HFFc6 (cell line): Measurements from ENCODE around the gene SLC7A14. TPM values are rescaled to one million over a fixed set of nuclear protein-coding genes. Genes with fewer than 3 reads are reported as not detected.

Experiments used
- DNase-seq: peaks from one replicate; pipeline ENCODE4 v3.0.0-alpha.2; 2018
- H3K27ac Mint-ChIP-seq: 2 replicates; pipeline ENCODE4 v1.8.0; 2020; ENCODE audit warnings: mild to moderate bottlenecking, mixed read lengths
- H3K27me3 Mint-ChIP-seq: 2 replicates; pipeline ENCODE4 v1.8.0; 2021; ENCODE audit warnings: mild to moderate bottlenecking, moderate library complexity, mixed read lengths; ENCODE audit not compliant: insufficient read depth
- H3K36me3 Mint-ChIP-seq: 2 replicates; pipeline ENCODE4 v1.8.0; 2021; ENCODE audit warnings: low read depth, mixed read lengths
- H3K4me1 Mint-ChIP-seq: 2 replicates; pipeline ENCODE4 v1.8.0; 2020; ENCODE audit warnings: low read depth, mixed read lengths
- H3K4me3 Mint-ChIP-seq: 2 replicates; pipeline ENCODE4 v1.8.0; 2020; ENCODE audit warnings: mild to moderate bottlenecking, moderate library complexity, mixed read lengths
- H3K9me3 Mint-ChIP-seq: 2 replicates; pipeline ENCODE4 v1.8.0; 2020; ENCODE audit warnings: mild to moderate bottlenecking, mixed read lengths
- total RNA-seq, 6 experiments: library from RNA; stranded (reverse); fragmentation: NEBNext Ultra II Directional; extraction: Animal tissue kit (Norgen Biotek cat#: 25700); gene quantifications; 2 replicates in 1 of 6; 3 replicates in 5 of 6; pipeline ENCODE4 v1.2.3, GENCODE V29; 2021
- TF ChIP-seq, protein P1 (sequence below): fragments of 200-600 bp; sonication (generic); IDR thresholded peaks from 2 replicates; pipeline ENCODE4 v1.5.0; 2021; ENCODE audit warnings: antibody characterized with exemption, mild to moderate bottlenecking

SLC7A14 gene
- total RNA-seq, 6 experiments from 2014 or later: 0.14 to 0.53 (median 0.39) TPM

DNA sequence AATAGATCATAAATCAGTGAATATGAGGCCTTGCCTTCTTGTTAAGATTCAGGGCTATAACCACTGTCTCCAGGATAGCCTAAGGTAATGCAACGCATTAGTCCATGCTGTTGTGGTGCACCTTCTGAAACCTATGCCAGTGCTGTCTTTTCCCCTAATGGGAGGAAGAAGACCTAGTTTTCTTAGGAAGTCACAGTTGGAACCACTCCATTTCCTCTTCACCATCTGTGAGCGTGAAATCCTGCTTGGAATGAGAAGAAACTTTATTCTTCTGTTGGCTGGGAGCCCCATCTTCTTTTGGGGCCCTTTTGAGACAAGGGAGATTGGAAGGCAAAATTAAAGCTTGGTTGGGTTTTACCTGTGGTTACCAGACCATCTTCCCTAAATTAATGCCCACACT is 25.9 kb upstream of the SLC7A14 start:
- no peaks in the 10 kb centered on the region for H3K27me3 Mint-ChIP-seq
- TF ChIP-seq, protein P1, sequence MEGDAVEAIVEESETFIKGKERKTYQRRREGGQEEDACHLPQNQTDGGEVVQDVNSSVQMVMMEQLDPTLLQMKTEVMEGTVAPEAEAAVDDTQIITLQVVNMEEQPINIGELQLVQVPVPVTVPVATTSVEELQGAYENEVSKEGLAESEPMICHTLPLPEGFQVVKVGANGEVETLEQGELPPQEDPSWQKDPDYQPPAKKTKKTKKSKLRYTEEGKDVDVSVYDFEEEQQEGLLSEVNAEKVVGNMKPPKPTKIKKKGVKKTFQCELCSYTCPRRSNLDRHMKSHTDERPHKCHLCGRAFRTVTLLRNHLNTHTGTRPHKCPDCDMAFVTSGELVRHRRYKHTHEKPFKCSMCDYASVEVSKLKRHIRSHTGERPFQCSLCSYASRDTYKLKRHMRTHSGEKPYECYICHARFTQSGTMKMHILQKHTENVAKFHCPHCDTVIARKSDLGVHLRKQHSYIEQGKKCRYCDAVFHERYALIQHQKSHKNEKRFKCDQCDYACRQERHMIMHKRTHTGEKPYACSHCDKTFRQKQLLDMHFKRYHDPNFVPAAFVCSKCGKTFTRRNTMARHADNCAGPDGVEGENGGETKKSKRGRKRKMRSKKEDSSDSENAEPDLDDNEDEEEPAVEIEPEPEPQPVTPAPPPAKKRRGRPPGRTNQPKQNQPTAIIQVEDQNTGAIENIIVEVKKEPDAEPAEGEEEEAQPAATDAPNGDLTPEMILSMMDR: no peak
- no peaks in the 10 kb centered on the region for H3K36me3 Mint-ChIP-seq

DNA sequence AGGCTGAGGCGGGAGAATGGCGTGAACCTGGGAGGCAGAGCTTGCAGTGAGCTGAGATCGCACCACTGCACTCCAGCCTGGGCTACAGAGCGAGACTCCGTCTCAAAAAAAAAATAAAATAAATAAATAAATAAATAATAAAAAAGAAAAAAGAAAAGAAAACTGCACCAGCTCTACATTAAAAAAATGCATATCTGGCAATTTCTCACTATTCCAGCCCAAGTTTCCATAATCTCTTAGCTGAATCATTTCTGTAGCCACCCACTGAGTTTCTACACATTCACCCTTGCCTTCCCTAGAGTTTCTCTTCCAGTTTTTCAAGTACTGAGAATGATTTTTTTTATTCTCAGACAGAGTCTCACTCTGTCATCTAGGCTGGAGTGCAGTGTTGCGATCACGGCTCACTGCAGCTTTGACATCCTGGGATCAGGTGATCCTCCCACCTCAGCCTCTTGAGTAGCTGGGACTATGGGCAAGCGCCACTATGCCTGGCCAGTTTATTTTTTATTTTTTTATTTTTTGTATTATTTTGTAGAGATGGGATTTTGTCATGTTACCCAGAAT is 24.5 kb upstream of the SLC7A14 start:
- Mint-ChIP-seq H3K27me3 (no peaks in the 10 kb centered on the region), H3K4me1 (peaks cover 18% of the 10 kb centered on the region), H3K36me3 (no peaks in the 10 kb centered on the region), H3K4me3 (no peak overlapping the region), H3K9me3 (no peaks in the 10 kb centered on the region), H3K27ac (no peak overlapping the region)
- DNase-seq: no peak
- TF ChIP-seq, protein P1: no peak

More for the DNA sequence above, 25.9 kb upstream of the SLC7A14 start:
- DNase-seq: no peak
- H3K4me1 Mint-ChIP-seq: peaks cover 18% of the 10 kb centered on the region
- no peak overlapping the region for H3K4me3 Mint-ChIP-seq
- no peak overlapping the region for H3K27ac Mint-ChIP-seq
- no peaks in the 10 kb centered on the region for H3K9me3 Mint-ChIP-seq

DNA sequence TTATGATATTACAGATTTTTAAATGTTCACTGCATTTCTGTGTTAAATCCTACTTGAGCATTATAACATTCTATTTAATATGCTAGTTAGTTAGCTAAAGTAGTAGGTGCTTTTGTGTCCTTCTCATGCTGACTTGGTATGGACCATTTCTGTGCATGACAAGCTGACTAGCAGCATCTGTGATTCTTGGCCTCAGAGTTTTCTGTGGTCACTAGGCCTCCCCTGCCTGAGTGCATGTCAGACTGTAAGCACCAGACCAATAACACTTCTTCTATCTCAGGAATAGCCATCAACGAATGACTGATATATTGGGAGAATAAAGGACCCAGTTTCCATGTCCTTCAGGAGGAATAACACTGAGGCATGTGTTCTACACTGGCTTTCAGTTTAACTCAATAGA is 22.6 kb upstream of the SLC7A14 start:
- Mint-ChIP-seq H3K9me3 (no peaks in the 10 kb centered on the region), H3K4me1 (no peaks in the 10 kb centered on the region; the same call in 1 of the 2 replicates), H3K4me3 (no peak overlapping the region), H3K27me3 (no peaks in the 10 kb centered on the region), H3K27ac (no peak overlapping the region), H3K36me3 (no peaks in the 10 kb centered on the region)
- DNase-seq: no peak
- TF ChIP-seq, protein P1: no peak

DNA sequence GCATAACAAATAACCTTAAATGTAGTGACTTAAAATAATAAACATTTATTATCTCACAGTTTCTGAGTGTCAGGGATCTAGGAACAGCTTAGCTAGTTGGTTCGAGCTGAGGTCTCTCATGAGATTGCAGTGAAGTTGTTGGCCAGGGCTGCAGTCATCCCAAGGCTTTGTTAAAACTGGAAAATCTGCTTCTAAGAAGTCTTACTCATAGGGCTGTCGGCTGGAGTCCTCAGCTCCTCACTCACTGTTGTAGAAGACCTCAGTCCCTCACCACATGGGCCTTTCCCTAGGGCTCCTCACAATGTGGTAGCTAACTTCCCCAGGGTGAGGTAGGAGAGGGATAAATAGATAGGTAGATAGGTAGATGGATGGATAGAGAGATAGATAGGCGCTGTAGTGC is 20.8 kb upstream of the SLC7A14 start:
- Mint-ChIP-seq H3K27ac (no peak overlapping the region), H3K9me3 (no peaks in the 10 kb centered on the region), H3K27me3 (no peaks in the 10 kb centered on the region), H3K4me1 (no peaks in the 10 kb centered on the region; the same call in 1 of the 2 replicates), H3K4me3 (no peak overlapping the region), H3K36me3 (no peaks in the 10 kb centered on the region)
- no peak for DNase-seq
- TF ChIP-seq, protein P1: no peak

DNA sequence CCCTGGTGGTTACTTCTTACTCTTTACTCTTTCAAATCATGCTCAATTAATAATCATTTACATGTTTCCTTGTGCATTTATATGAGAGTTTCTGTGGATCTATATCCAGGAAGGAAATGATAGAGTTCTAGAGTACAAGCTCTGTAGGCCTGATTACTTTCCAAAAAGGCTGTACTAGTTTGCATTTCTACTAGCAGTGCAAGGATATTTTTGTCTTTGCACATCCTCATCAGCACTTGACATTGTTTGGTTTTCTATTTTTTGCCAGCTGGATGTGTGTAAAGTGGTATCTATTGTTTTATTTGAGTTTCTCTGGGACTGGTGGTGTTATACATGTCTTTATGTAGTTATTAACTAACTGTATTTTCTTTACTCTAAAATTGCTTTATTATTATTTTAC is 19.6 kb upstream of the SLC7A14 start:
- H3K36me3 Mint-ChIP-seq: no peaks in the 10 kb centered on the region

More for the DNA sequence above, 19.6 kb upstream of the SLC7A14 start:
- TF ChIP-seq, protein P1: no peak
- no peaks in the 10 kb centered on the region for H3K9me3 Mint-ChIP-seq
- no peak overlapping the region for H3K27ac Mint-ChIP-seq
- H3K27me3 Mint-ChIP-seq: no peaks in the 10 kb centered on the region
- H3K4me1 Mint-ChIP-seq: no peaks in the 10 kb centered on the region
- no peak overlapping the region for H3K4me3 Mint-ChIP-seq
- no peak for DNase-seq
